PFSK-1 (cell line): ENCODE measurements around the gene MEGF9.

Experiments
- POLR2AphosphoS5 ChIP-seq: IDR thresholded peaks from 2 replicates; pipeline ENCODE4 v1.6.1; 2012; ENCODE audit warnings: low read depth, mild to moderate bottlenecking, control low read depth, low read length, moderate library complexity
- REST ChIP-seq, 2 experiments: IDR thresholded peaks; 2 replicates each; pipeline versions ENCODE4 v1.6.1 to v1.8.0; 2011 to 2012; ENCODE audit warnings: low read depth in 2 of 2, low read length in 2 of 2, control low read depth in 1 of 2, inconsistent platforms in 1 of 2, mild to moderate bottlenecking in 1 of 2, moderate library complexity in 1 of 2; ENCODE audit not compliant: insufficient read depth in 1 of 2
- TAF1 ChIP-seq: IDR thresholded peaks from 2 replicates; pipeline ENCODE4 v1.6.1; 2012; ENCODE audit warnings: low read length, control low read depth, borderline replicate concordance; ENCODE audit not compliant: insufficient read depth

- TF ChIP-seq TAF1 (no peak), REST (IDR thresholded peaks at IDR 0.05; ENCODE audit: insufficient read depth in 1 of 2, low read depth in 2 of 2, low read length in 2 of 2) (no peak), POLR2AphosphoS5 (no peak)
Measured at GRCh38 chr9:120559546-120559945, 154.7 kb downstream of the MEGF9 start.
